Measurements from ENCODE around the gene ATP5F1A.

The ATP5F1A gene

DNA sequence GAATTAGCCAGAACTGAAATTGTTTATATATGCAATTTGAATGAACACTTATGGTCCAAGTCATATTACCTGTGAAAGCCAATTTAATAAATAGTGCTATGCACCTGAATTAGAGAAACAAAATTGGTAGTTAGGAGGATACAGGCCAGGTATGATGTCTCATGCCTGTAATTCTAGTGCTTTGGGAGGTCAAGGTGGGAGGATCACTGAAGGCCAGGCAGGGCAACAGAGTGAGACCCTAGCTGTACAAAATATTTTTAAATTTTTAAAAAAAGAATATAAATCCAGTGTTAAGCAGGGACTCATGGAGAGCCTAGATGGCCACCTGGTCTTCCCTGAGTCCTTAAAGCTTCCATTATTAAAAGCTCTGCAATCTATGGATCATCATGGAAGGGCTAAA, 18.8 kb downstream of the ATP5F1A start:
- no peak for DNase-seq (ENCODE audit: low read depth, low spot score)
- Histone ChIP-seq H3K9me3 (ENCODE audit: control insufficient read depth, insufficient read depth, low read length) (no peaks in the 10 kb centered on the region), H3K4me3 (ENCODE audit: low read length) (no peak overlapping the region), H3K36me3 (ENCODE audit: control insufficient read depth, insufficient read depth, low read length) (peaks cover 14% of the 10 kb centered on the region; the same call in 1 of the 2 replicates), H3K27ac (ENCODE audit: low read length) (no peak overlapping the region), H3K4me1 (ENCODE audit: control insufficient read depth, insufficient read depth, low read length) (no peaks in the 10 kb centered on the region), H3K27me3 (ENCODE audit: control insufficient read depth, insufficient read depth, low read length) (no peaks in the 10 kb centered on the region)

DNA sequence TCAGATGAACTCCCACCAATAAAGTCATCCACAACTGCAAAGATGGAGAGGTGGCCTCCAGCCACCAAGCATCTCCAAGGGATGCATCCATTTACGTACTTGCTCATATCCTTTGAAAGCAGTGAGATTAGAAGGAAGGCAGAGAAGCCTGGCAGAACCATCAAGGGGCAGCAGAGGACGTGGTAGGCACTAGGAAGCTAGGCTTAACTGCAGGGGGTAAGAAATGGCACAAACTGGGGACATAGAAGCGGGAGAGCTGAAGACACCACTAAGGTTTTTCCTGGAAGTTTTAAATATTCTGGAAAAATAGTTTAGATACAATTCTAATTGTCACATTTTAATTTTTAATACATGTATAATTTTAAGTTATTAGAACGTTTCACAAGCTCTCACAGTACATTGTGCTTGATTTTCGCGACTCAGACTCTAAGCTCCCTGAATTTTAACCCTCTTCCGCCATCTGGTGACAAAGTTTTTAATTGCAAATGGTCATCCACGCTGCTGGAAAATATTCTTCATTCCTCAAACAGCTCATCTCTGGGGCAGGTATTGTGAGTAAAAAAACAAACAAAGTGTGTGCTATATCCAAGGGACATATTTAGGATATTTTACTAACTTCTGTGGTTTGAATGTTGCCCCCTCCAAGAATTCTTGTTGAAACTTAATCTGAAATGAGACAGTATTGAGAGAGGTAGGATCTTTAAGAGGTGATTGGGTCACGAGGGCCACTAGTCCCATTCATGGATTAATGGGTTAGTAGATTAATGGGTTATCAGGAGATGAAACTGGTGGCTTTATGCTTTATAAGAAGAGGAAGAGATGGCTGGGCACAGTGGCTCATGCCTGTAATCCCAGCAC, 24.4 kb downstream of the ATP5F1A start:
- H3K4me3 ChIP-seq (ENCODE audit: low read length), result no peak overlapping the region
- peaks cover 15% of the 10 kb centered on the region; the same call in 1 of the 2 replicates for H3K27me3 ChIP-seq (ENCODE audit: control insufficient read depth, insufficient read depth, low read length)
- peak; percentile 47 for DNase-seq (ENCODE audit: low read depth, low spot score)
- WGBS (ENCODE audit: insufficient coverage, insufficient read length), result no CpG with 5 or more reads among the region's 9 CpGs
- H3K27ac ChIP-seq (ENCODE audit: low read length), result no peak overlapping the region
- H3K36me3 ChIP-seq (ENCODE audit: control insufficient read depth, insufficient read depth, low read length), result no peaks in the 10 kb centered on the region
- H3K9me3 ChIP-seq (ENCODE audit: control insufficient read depth, insufficient read depth, low read length), result no peaks in the 10 kb centered on the region
- 0 out of 2 replicates have a peak, but pooled peaks cover 2% of the 10 kb centered on the region for H3K4me1 ChIP-seq (ENCODE audit: control insufficient read depth, insufficient read depth, low read length)

DNA sequence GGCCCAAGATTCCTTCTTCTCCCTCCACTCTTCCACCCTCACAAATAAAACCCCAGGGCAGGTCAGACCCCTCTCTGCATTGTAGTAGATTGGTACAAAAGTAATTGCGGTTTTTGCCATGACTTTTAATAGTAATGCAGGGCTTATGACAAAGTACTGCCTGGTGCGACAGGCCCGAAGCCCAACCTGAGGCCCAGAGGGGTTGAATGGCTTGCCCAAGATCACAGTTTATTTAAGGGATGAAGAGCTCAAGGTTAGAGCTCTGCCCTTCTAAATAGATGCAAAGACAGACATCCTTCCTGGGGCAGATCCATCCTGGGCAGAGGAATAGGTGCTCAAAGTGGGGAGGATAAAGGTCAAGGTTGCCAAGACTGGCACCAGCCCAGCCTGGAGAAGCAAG, 25.1 kb downstream of the ATP5F1A start:
- WGBS (ENCODE audit: insufficient coverage, insufficient read length), result no CpG with 5 or more reads among the region's 3 CpGs
- H3K27me3 ChIP-seq (ENCODE audit: control insufficient read depth, insufficient read depth, low read length), result peaks cover 15% of the 10 kb centered on the region; the same call in 1 of the 2 replicates
- H3K27ac ChIP-seq (ENCODE audit: low read length), result no peak overlapping the region
- no peaks in the 10 kb centered on the region for H3K9me3 ChIP-seq (ENCODE audit: control insufficient read depth, insufficient read depth, low read length)
- DNase-seq (ENCODE audit: low read depth, low spot score), result no peak
- no peak overlapping the region for H3K4me3 ChIP-seq (ENCODE audit: low read length)
- H3K4me1 ChIP-seq (ENCODE audit: control insufficient read depth, insufficient read depth, low read length), result 0 out of 2 replicates have a peak, but pooled peaks cover 2% of the 10 kb centered on the region
- H3K36me3 ChIP-seq (ENCODE audit: control insufficient read depth, insufficient read depth, low read length), result no peaks in the 10 kb centered on the region

DNA sequence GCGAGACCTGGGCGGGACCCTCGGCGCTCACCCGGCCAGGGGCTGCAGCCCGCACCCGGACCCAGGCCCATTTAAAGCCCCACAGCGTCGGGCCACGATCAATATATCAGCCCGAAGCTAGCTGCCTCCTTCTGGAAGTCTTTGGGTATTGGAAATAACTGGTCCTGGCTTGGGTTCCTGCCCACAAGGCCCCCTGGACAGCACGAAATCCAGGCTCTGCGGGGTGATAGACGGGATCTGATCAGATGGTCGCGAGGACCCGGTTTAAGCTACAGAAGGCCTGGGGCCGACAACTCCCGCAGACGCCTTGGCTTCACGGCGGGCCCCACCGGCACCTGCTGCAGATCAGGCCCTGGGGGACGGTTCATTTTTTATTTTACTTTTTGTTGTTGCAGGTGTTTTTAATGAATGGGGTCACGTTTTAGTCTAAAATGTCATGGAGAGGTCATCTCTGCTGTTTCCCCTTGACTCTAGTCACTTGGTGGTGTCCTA, 25.7 kb downstream of the ATP5F1A start:
- no peak overlapping the region for H3K27ac ChIP-seq (ENCODE audit: low read length)

DNA sequence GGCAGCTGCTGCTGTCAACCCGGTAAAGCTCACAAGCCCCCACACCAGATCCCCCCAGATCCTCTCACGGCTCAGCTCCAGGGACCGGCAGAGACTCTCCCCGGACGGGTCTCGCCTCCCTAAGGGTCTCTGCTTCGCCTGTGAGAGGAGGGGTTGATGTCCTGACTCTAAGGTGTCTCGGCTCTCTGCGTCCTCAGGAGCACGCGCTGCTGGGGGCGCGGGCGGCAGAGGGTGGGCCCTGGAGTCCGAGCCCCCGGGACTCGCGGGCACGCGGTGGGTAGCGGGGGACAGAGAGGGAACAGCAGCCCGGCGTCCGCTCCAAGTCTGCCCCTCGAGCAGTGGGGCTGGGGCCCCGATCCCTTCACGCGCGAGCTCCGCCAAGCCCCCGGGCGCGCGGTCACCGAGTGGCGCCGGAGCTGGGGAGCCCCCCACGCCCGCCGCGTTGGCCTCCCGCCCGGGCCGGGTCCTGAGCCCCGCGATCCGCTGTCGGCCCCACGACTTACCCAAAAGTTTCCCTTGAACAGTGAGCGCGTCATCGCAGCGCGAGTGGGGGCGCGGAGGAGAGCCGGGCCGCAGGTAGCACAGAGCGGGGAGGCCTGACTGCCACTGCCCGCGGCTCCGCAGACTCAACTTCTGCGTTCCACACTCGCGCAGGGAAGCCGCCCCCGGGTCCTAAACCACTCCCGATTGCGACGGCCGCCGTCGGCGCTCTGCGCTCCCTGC, 26.3 kb downstream of the ATP5F1A start, which contains the start of gene PSTPIP2:
PSTPIP2 (minus strand) TSS at position 608 of the 723 bp plus-strand sequence; CDS start at position 536, 72 bp downstream.
- no peaks in the 10 kb centered on the region for H3K9me3 ChIP-seq (ENCODE audit: control insufficient read depth, insufficient read depth, low read length)

More for the DNA sequence above, 25.7 kb downstream of the ATP5F1A start:
- H3K36me3 ChIP-seq (ENCODE audit: control insufficient read depth, insufficient read depth, low read length), result no peaks in the 10 kb centered on the region
- no peaks in the 10 kb centered on the region for H3K9me3 ChIP-seq (ENCODE audit: control insufficient read depth, insufficient read depth, low read length)
- DNase-seq (ENCODE audit: low read depth, low spot score), result no peak
- 0 out of 2 replicates have a peak, but pooled peaks cover 2% of the 10 kb centered on the region for H3K4me1 ChIP-seq (ENCODE audit: control insufficient read depth, insufficient read depth, low read length)
- H3K27me3 ChIP-seq (ENCODE audit: control insufficient read depth, insufficient read depth, low read length), result peaks cover 15% of the 10 kb centered on the region; the same call in 1 of the 2 replicates
- WGBS (ENCODE audit: insufficient coverage, insufficient read length), result no CpG with 5 or more reads among the region's 25 CpGs
- H3K4me3 ChIP-seq (ENCODE audit: low read length), result peak overlapping the region; percentile 86; the same call in 1 of the 2 replicates

DNA sequence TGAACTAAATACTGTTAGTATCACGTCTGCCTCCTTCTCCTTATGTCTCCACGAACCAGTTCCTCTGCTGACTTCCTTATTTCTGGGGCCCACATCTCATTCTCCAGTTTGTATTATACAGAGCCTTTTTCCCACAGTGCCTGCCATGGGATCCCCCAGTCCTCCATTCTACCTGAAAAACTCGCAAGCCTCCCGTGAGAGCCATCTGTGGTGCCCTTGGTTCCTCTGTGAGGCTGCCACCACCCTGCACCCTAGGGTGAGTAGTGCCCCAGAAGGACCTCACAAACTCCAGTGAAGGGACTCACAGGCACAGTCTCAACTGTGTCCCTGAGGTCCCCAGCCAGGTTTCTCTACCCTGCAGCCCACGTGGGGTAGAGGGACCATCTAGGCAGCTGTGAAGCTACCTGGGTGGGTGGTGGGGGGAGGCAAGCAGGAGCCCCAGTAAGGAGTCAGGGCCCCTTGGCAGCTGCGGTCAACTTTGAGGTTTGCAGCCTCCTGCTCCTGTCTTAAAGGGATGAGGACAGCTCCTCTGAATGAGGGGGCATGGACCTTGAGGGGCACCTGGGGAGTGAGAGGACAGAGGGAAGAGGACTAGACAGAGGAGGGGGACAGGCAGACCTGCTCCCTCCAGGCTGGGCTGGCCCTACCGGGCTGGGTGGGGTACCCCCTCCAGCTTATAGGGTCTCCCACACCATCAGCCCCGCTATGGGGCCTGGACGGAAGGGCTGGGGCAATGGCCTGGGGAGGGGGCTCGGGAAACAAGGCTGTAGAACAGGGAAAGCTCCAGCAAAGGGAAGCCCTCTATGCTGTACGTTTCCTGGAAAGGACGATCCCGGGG, 27.1 kb downstream of the ATP5F1A start:
- Histone ChIP-seq H3K27me3 (ENCODE audit: control insufficient read depth, insufficient read depth, low read length) (peaks cover 15% of the 10 kb centered on the region; the same call in 1 of the 2 replicates), H3K27ac (ENCODE audit: low read length) (no peak overlapping the region), H3K4me1 (ENCODE audit: control insufficient read depth, insufficient read depth, low read length) (0 out of 2 replicates have a peak, but pooled peaks cover 2% of the 10 kb centered on the region), H3K9me3 (ENCODE audit: control insufficient read depth, insufficient read depth, low read length) (no peaks in the 10 kb centered on the region), H3K4me3 (ENCODE audit: low read length) (peak overlapping the region; percentile 86), H3K36me3 (ENCODE audit: control insufficient read depth, insufficient read depth, low read length) (no peaks in the 10 kb centered on the region)
- no CpG with 5 or more reads among the region's 13 CpGs for WGBS (ENCODE audit: insufficient coverage, insufficient read length)
- DNase-seq (ENCODE audit: low read depth, low spot score), result no peak

More for the DNA sequence above, 26.3 kb downstream of the ATP5F1A start, which contains the start of gene PSTPIP2:
- H3K36me3 ChIP-seq (ENCODE audit: control insufficient read depth, insufficient read depth, low read length), result no peaks in the 10 kb centered on the region
- no CpG with 5 or more reads among the region's 75 CpGs for WGBS (ENCODE audit: insufficient coverage, insufficient read length)
- peaks cover 15% of the 10 kb centered on the region; the same call in 1 of the 2 replicates for H3K27me3 ChIP-seq (ENCODE audit: control insufficient read depth, insufficient read depth, low read length)
- H3K27ac ChIP-seq (ENCODE audit: low read length), result no peak within 1 kb of the TSS
- 0 out of 2 replicates have a peak, but pooled peaks cover 2% of the 10 kb centered on the region for H3K4me1 ChIP-seq (ENCODE audit: control insufficient read depth, insufficient read depth, low read length)
- peak within 1 kb of the TSS; percentile 86 for H3K4me3 ChIP-seq (ENCODE audit: low read length)
- DNase-seq (ENCODE audit: low read depth, low spot score), result peak; percentile 25

DNA sequence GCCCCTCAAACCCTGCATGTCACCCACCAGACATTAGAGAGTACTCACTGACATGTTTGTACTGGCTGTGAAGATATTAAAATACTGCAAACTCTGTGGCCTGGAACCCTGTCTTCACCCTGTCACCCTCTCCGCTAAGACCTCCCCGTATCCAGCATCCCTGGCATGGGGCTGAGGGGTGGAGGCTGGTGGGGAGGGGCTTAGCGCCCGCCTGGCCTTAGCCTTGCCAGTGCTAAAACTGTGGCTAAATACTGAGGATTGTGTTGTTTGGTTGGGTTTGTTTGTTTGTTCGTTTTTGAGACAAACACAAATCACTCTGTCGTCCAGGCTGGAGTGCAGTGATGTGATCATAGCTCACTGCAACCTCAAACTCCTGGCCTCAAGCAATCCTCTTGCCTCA, 27.9 kb downstream of the ATP5F1A start:
- WGBS (ENCODE audit: insufficient coverage, insufficient read length), result no CpG with 5 or more reads among the region's 6 CpGs
- no peak for DNase-seq (ENCODE audit: low read depth, low spot score)
- H3K27ac ChIP-seq (ENCODE audit: low read length), result no peak overlapping the region

DNA sequence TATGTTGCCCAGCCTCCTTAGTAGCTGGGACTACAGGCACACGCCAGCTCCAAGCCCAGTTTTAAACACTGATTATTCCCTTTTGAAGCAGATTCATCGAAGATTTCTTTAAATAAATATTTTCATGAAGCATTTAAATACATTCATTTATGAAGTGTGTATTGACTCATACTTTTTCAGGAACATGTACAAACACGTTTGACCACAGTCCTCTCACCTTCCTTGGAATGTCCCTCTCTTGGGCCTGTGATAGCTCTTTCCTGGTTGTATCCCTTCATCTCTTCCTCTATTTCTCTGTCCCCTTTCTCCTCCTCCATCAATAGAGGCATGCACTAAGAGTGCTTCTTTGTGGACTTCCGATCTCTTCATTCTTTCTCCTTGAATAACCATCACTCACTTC, 28.6 kb downstream of the ATP5F1A start:
- 0 out of 2 replicates have a peak, but pooled peaks cover 2% of the 10 kb centered on the region for H3K4me1 ChIP-seq (ENCODE audit: control insufficient read depth, insufficient read depth, low read length)
- H3K9me3 ChIP-seq (ENCODE audit: control insufficient read depth, insufficient read depth, low read length), result no peaks in the 10 kb centered on the region
- no peak overlapping the region for H3K27ac ChIP-seq (ENCODE audit: low read length)
- no peak for DNase-seq (ENCODE audit: low read depth, low spot score)
- H3K36me3 ChIP-seq (ENCODE audit: control insufficient read depth, insufficient read depth, low read length), result no peaks in the 10 kb centered on the region
- peaks cover 15% of the 10 kb centered on the region; the same call in 1 of the 2 replicates for H3K27me3 ChIP-seq (ENCODE audit: control insufficient read depth, insufficient read depth, low read length)
- no peak overlapping the region for H3K4me3 ChIP-seq (ENCODE audit: low read length)
- WGBS (ENCODE audit: insufficient coverage, insufficient read length), result no CpG with 5 or more reads among the region's 4 CpGs

More for the DNA sequence above, 27.9 kb downstream of the ATP5F1A start:
- Histone ChIP-seq H3K27me3 (ENCODE audit: control insufficient read depth, insufficient read depth, low read length) (peaks cover 15% of the 10 kb centered on the region; the same call in 1 of the 2 replicates), H3K4me3 (ENCODE audit: low read length) (no peak overlapping the region), H3K36me3 (ENCODE audit: control insufficient read depth, insufficient read depth, low read length) (no peaks in the 10 kb centered on the region), H3K9me3 (ENCODE audit: control insufficient read depth, insufficient read depth, low read length) (no peaks in the 10 kb centered on the region), H3K4me1 (ENCODE audit: control insufficient read depth, insufficient read depth, low read length) (0 out of 2 replicates have a peak, but pooled peaks cover 2% of the 10 kb centered on the region)

DNA sequence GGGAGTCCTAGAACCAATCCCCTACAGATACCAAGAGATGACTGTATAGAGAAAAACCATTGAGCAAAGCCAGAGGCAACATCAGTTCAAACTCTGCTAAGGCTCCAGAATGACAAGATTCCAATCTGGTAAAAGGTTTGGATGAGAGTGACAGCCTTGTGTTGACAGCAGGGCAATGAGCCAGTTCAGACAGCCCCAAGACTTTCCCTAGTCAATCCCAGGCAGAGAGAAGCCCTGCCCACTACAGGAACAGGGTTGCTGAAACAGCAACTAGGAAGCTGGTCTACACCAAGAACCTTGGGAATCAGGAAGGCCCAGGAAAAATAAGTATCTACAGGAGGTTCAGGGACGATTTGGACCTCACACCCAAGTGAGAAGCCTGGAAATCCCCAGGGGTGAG, 29.3 kb downstream of the ATP5F1A start:
- Histone ChIP-seq H3K4me3 (ENCODE audit: low read length) (no peak overlapping the region), H3K27me3 (ENCODE audit: control insufficient read depth, insufficient read depth, low read length) (peaks cover 15% of the 10 kb centered on the region; the same call in 1 of the 2 replicates), H3K36me3 (ENCODE audit: control insufficient read depth, insufficient read depth, low read length) (no peaks in the 10 kb centered on the region), H3K4me1 (ENCODE audit: control insufficient read depth, insufficient read depth, low read length) (0 out of 2 replicates have a peak, but pooled peaks cover 2% of the 10 kb centered on the region), H3K9me3 (ENCODE audit: control insufficient read depth, insufficient read depth, low read length) (no peaks in the 10 kb centered on the region), H3K27ac (ENCODE audit: low read length) (no peak overlapping the region)
- no CpG with 5 or more reads among the region's 1 CpG for WGBS (ENCODE audit: insufficient coverage, insufficient read length)
- DNase-seq (ENCODE audit: low read depth, low spot score), result no peak

Measured in iPS DF 6.9 (cell line).